ENCODE data around the gene TAOK2.

The TAOK2 gene

DNA sequence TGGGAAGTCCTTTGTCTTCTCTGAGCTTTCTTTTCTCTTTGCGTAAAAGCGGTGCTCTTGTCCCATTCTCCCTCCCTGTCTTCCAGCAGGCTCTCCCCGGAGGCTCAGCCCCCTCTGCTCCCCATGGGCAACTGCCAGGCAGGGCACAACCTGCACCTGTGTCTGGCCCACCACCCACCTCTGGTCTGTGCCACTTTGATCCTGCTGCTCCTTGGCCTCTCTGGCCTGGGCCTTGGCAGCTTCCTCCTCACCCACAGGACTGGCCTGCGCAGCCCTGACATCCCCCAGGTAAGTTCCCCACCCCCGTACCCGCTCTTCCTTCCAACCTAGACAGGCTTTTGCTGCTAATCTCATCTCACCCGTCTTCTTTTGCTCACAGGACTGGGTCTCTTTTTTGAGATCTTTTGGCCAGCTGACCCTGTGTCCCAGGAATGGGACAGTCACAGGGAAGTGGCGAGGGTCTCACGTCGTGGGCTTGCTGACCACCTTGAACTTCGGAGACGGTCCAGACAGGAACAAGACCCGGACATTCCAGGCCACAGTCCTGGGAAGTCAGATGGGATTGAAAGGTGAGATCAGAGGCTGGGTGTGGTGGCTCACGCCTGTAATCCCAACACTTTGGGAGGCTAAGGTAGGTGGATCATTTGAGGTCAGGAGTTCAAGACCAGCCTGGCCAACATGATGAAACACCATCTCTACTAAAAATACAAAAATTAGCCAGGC lies 10.5 kb upstream of the TAOK2 start:
- no peak for DNase-seq (ENCODE audit: low read depth in 2 of 2)

DNA sequence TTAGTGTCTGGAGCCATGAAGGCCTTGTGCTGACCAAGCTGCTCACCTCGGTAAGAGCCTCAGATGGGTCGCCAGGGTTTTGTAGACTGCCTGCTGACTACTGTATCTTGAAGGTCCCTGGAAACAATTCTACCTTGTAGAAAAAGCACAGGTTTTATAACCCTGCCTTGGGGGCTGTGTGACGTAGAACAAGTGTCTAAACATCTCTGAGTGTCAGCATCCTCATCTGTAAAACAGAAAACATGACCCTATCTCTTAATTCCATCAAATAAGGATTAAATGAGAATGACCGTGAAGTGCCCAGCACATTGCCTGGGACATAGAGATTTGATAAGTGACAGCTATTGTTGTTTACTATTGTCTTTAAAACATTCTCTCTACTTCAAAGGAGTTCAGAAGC lies 5.5 kb upstream of the TAOK2 start:
- no peak for DNase-seq (ENCODE audit: low read depth in 2 of 2)

DNA sequence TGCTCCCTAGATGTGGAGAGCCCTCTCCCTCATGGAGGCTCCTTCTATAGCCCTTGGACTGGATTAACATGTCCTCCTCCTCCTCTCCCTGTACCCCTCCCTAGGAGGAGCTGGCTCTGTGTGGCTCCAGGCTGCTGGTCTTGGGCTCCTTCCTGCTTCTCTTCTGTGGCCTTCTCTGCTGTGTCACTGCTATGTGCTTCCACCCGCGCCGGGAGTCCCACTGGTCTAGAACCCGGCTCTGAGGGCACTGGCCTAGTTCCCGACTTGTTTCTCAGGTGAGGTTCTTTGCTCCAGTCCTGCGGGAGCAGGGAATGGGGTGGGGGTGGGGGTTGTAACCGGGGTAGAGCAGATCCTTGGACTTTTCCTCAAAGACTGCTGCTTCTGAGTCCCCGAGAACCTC lies 2.4 kb upstream of the TAOK2 start:
- no peak for DNase-seq (ENCODE audit: low read depth in 2 of 2)

DNA sequence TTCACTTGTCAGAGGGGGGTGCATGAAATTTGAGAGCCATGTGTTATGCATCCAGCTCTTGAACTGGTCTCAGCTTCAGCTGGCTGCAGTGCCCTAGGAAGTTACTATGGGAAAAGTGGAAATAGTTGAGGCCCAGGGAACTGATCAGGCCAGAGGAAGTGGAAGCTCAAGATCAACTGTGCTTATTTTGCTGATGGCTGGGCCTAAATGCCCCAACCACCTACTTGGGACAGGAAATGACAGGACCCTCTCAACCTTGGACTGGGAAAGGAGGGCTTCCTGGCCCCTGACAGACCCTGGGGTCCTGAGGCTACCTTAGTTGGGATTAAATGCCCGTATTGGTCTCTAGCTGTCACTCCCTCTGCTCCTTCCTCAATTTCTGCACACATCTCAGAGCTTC lies 1.2 kb upstream of the TAOK2 start:
- no peak for DNase-seq (ENCODE audit: low read depth in 2 of 2)

DNA sequence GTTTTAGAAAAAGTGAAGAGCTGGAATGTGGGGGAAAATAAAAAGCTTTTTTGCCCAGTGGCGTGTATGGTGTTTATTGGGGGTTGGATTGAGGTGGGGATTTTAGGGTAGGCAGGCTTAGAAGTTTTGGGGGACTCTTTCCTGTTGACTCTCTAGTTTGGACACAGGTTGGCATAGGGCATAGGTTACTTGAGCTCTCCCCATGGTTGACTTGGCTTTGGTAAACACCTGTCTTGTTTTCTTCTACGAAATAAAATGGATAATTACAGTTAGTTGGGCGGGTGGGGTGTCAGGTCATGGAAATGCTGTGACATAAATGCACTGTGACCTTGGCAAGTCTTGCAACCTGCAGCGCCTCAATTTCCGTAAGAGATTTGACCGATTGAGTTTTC lies 680 bp upstream of the TAOK2 start:
- no peak for DNase-seq (ENCODE audit: low read depth in 2 of 2)

DNA sequence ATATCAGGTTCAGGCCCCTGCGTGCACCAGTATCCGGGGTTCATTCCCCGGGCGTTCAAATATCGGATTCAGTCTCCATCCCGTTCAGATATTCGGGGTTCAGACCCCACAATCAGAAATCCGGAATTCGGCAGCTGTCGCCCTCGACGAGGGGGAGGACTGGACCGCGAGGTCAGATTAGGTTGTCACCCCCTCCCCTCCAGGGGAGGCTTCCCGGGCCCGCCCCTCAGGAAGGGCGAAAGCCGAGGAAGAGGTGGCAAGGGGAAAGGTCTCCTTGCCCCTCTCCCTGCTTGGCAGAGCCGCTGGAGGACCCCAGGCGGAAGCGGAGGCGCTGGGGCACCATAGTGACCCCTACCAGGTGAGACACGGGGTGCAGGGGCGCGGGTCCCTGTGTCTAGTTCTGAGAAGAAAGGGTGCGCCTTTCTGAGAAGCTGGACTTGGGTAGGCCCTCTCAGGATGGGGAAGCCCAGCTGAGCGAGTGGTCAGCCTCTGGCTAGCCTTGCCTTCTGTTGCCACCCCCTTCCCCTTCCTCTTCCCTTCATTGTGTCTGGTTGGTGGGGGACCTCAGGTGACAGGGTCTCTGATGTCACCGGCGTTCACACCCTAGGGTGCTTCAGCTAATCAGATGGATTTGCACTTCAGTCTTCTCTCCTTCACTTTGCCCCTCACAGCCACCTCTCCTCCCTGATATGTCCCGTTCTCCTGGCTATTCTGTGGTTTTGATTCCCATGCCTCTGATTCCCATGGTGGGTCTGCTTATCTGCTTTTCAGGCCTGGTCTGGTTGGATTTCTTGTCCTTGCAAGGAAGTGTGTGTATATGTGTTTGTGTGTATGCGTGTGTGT lies 844 bp downstream of the TAOK2 start:
- DNase-seq (ENCODE audit: low read depth in 2 of 2): no peak

DNA sequence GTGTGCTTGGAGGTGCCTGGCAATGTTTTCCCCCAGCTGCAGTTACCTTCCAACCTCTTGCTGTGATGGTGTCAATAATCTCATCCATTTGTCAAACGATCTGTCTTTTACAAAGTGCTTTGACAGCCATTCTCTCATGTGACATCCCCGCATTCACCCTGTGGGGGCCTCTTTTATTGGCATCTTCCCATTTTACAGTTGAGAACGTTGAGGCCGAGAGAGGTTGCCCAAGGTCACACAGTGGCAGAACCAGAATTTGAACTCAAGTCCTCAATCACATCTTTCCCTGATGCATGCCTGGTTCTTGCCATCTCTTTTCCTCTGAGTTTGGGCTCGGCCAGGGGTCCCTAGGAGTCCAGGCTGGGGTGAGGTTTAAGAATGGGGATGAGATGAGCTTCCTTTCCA lies 1.5 kb downstream of the TAOK2 start:
- DNase-seq (ENCODE audit: low read depth in 2 of 2): no peak

DNA sequence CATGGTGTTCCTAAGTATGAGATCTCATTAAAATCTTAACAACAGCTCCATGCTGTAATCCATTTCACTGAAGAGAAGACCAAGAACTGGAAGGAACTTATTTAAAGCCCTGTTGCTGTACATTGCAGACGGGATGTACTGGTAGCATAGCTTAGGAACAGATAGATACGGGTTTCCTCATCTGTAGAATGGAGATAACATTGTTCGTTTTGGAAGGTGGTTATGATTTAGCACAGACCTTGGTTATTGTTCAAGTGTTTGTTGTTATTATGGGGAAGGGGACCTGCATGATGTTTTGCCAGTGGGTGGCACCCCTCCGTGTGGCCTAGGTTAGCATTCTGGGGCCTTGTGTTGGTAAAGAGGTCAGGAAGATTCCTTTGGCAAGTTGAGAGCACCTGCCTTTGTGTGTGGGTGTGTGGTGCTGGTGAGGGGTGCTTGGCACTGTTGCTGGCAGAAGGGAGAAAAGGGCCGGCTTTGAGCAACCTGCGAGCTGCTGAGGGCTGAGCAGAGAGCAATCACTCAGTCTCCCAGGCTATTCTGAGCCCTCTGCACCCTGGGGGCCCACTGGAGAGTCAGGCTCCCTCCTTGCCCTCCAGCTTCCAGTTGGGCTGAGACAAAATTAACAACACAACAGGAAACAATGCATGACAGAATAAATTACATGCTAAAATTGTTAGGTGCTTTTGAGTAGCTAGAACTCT lies 2.3 kb downstream of the TAOK2 start:
- DNase-seq (ENCODE audit: low read depth in 2 of 2): no peak

DNA sequence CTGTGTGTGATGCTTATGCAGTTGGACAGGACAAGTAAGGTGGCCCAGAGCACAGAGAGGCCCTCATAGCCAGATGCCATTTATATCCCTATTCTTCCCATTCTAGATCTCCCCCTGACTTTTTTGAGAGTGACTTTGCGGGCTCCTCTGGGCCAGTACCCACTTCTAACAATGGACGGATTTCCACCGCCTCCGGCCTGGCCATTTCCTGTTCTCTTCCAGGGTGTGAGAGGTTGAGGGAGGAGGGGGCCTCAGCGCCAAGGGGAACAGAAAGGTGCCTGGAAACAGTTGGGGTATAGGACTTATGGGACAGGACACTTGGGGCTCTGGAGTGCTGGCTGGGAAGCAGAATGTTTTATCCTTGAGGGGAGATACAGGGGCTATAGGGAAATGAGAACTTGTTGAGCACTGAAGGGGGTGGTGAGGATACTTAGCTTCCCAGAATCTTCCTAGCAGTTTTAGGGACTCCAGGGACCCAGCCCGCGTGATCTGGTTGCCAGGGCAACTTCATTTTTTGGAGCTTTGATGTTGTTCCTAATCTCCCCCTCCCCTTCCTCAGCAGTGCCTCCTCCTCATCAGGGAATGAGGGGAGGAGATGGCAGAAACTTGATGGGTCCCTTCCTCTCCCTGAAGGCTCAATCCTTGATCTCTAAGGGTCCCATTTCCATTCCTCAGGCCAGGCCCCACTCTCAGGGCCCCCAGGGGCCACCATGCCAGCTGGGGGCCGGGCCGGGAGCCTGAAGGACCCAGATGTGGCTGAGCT lies 3.6 kb downstream of the TAOK2 start:
- no peak for DNase-seq (ENCODE audit: low read depth in 2 of 2)

DNA sequence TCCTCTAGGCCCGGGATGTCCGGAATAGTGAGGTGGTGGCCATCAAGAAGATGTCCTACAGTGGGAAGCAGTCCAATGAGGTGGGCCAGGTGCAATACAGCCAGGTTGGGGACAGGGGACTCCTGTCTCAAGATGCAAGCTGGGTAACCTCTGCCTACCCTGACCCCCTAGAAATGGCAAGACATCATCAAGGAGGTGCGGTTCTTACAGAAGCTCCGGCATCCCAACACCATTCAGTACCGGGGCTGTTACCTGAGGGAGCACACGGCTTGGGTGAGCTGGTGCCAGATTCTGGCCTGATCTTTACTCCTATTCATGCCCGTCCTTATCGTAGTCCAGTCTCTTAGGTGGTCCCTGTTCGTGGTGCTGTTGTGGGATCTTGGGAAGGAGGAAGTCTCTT lies 4.4 kb downstream of the TAOK2 start:
- no peak for DNase-seq (ENCODE audit: low read depth in 2 of 2)

DNA sequence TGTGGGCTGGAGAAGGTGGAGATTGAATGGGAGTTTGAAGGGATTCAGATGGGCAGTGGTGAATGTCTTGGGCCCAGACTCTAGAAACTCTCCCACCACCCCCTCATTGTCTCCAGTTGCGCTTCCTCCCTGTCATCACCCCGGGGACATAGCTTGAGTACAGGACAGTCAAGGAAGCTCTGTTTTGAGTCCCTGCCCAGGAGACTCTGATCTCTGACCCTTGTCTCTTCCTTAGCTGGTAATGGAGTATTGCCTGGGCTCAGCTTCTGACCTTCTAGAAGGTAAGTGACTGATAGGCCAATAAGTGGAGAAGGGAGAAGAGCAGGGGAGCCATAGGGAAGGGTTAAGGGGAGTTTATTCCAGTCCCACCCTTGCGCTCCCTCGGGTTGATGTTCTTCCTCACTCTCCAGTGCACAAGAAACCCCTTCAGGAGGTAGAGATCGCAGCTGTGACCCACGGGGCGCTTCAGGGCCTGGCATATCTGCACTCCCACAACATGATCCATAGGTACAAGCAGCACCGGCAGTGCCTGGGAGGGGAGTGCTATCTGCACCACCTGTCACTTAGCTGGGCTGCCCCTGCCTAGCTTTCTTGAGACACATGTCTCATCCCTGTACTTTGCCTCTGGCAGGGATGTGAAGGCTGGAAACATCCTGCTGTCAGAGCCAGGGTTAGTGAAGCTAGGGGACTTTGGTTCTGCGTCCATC lies 5.0 kb downstream of the TAOK2 start:
- DNase-seq (ENCODE audit: low read depth in 2 of 2): no peak

DNA sequence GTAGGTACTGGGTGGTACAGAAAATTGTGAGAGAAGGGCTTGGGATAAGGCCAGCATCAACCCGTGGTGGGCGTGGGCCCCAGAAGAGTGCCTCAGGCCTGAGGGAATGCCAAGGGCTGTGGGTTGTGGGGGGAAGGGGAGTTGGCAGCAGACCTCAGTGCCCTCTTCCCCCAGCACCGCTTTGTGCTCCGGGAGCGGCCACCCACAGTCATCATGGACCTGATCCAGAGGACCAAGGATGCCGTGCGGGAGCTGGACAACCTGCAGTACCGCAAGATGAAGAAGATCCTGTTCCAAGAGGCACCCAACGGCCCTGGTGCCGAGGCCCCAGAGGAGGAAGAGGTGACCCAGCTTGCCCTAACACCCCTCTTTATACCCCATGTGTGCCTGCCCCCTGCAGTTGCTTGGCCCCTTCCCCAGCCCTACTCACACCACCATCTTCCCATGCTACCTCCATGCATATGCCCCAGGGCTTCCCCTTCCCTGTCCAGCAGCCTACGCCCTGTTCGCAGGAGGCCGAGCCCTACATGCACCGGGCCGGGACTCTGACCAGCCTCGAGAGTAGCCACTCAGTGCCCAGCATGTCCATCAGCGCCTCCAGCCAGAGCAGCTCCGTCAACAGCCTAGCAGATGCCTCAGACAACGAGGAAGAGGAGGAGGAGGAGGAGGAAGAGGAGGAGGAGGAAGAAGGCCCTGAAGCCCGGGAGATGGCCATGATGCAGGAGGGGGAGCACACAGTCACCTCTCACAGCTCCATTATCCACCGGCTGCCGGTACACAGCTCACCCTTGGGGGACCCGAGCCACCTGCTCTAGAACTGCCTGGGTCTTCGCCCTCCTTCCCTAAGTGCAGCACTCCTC lies 9.1 kb downstream of the TAOK2 start:
- DNase-seq (ENCODE audit: low read depth in 2 of 2): no peak

DNA sequence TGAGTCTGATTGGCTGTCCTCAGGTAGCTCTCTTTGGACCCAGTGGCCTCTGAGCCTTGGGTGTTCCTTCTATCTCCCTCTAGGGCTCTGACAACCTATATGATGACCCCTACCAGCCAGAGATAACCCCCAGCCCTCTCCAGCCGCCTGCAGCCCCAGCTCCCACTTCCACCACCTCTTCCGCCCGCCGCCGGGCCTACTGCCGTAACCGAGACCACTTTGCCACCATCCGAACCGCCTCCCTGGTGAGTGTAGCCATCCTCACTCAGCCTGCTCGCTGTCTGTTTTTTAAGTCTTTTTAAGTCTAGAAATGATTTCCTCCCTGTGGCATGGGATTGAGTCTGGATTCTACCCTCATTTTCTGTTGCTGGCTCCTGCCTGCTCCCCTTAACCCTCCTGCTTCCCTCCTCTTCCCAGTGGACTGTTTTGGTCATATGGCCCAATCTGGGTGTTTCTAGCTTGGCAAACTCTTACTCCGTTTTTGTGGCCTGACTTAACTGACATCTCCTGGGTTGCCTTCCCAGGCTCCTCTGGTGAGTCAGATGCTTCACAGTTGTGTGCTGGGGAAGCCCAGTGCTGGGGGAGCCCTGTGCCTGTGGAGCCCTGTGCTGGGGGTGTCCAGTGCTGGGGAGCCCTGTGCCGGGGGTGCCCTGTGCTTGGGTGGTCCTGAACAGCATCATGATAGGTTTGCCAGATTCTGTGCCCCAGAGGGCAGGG lies 9.9 kb downstream of the TAOK2 start:
- no peak for DNase-seq (ENCODE audit: low read depth in 2 of 2)

DNA sequence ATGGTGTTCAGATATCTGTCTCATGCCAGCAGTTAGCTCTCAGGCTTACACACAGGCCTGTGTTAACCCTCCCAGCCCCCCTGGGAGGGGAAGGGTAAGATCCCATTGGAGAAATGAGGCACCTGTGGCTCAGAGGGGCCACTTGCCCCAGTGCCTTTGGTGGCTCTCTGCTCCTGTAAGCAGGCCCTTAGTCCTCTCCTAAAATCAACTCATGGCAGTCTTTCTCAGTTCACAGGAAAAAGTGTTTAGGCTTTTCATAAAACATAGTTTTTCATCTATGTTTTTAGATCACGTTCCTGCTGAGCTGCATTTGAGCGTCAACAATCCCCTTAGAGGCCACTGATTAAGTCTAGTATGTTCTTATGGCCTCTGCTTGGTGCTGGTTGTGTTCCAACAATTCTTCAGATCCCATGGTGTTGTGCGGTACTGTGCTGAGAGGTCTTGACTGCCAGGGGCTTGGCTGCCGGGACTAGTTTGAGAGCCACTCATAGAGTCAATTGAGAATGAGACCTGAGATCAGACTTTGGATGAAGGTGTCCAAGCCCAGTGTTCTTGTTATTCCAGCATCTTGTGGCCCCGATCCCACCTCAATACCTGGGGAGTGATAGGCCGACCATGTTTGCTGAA lies 10.6 kb downstream of the TAOK2 start:
- no peak for DNase-seq (ENCODE audit: low read depth in 2 of 2)

DNA sequence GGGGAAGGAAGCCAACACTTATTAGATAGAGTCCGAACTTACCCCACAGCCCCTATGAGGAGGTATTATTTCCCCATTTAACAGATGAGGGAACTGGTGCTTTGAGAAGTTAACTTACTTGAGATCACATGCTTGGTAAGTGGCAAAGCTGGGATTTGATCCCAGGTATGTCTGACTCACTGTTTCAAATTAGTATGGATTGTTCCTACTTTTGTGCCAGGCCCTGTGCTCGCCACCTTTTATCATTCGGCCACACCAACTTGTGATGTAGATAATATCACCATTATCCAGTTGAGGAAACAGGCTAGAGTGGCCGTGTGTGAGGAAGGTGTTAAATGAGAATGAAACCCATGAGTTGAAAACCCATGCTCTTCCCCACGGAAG lies 11.1 kb downstream of the TAOK2 start:
- DNase-seq (ENCODE audit: low read depth in 2 of 2): no peak

DNA sequence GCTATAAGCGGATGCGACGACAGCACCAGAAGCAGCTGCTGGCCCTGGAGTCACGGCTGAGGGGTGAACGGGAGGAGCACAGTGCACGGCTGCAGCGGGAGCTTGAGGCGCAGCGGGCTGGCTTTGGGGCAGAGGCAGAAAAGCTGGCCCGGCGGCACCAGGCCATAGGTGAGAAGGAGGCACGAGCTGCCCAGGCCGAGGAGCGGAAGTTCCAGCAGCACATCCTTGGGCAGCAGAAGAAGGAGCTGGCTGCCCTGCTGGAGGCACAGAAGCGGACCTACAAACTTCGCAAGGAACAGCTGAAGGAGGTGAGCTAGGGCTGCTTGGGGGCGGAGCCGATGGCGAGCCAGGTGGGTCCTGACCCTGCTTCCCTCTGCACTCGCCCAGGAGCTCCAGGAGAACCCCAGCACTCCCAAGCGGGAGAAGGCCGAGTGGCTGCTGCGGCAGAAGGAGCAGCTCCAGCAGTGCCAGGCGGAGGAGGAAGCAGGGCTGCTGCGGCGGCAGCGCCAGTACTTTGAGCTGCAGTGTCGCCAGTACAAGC lies 11.7 kb downstream of the TAOK2 start:
- no peak for DNase-seq (ENCODE audit: low read depth in 2 of 2)

DNA sequence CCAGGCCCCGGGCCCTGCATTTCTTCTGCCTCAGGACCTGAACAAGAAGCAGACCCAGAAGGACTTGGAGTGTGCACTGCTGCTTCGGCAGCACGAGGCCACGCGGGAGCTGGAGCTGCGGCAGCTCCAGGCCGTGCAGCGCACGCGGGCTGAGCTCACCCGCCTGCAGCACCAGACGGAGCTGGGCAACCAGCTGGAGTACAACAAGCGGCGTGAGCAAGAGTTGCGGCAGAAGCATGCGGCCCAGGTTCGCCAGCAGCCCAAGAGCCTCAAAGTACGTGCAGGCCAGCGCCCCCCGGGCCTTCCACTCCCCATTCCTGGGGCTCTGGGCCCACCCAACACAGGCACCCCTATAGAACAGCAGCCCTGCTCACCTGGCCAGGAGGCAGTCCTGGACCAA lies 12.6 kb downstream of the TAOK2 start:
- DNase-seq (ENCODE audit: low read depth in 2 of 2): no peak

DNA sequence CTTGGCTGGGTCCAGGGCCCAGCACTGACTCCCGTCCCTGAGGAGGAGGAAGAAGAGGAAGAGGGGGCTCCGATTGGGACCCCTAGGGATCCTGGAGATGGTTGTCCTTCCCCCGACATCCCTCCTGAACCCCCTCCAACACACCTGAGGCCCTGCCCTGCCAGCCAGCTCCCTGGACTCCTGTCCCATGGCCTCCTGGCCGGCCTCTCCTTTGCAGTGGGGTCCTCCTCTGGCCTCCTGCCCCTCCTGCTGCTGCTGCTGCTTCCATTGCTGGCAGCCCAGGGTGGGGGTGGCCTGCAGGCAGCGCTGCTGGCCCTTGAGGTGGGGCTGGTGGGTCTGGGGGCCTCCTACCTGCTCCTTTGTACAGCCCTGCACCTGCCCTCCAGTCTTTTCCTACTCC lies 13.3 kb downstream of the TAOK2 start:
- DNase-seq (ENCODE audit: low read depth in 2 of 2): no peak
